Esophagus muscularis mucosa (tissue), 4 donors: Measurements from ENCODE around the gene TLCD2.

Source experiments
- CTCF ChIP-seq, 3 experiments: fragments of 200-600 bp in 2 of 3; fragments of 450-650 bp in 1 of 3; sonication (generic) in 2 of 3; IDR thresholded peaks; one replicate each; pipeline ENCODE4 v1.5.1; 2017 to 2019; ENCODE audit warnings: antibody characterized with exemption in 3 of 3, mild to moderate bottlenecking in 2 of 3, moderate library complexity in 1 of 3
- EP300 ChIP-seq: sonication (generic); formaldehyde crosslinking; IDR thresholded peaks from one replicate; pipeline ENCODE4 v1.6.1; 2017; ENCODE audit warnings: antibody characterized with exemption
- POLR2A ChIP-seq: fragments of 450-650 bp; IDR thresholded peaks from one replicate; pipeline ENCODE4 v1.6.1; 2017; ENCODE audit warnings: antibody characterized with exemption, moderate library complexity, mild to moderate bottlenecking, low read depth

GRCh38 chr17:1707107-1707506, 3.1 kb downstream of the TLCD2 start:
- TF ChIP-seq CTCF (IDR thresholded peaks at IDR 0.05): no peak
- TF ChIP-seq POLR2A: no peak
- no peak for TF ChIP-seq EP300
